Measurements from ENCODE around the gene FOXP1.

FOXP1 gene

DNA sequence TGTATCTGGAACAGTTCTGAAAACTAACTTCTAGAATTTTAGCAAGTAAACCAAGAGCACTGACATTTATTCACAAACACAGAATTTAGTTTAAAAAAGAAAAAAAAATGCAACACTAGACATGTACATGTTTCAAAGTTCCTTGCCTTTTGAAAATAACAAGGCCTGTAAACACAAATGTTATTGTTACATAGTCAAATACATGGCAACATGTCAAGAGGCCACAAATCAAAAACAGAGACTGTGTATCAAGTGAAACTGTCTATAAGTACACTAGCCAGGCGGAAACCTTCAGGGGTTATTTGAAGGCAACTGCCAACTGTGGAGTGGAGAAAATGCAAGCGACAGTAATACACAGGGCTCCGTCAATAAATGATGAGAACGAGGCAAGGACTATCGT, 547.6 kb downstream of the FOXP1 start:
- DNase-seq, result no peak
- Mint-ChIP-seq H3K9me3 (no peaks in the 10 kb centered on the region), H3K27ac (peak overlapping the region; percentile 87), H3K4me1 (ENCODE audit: low read depth) (peaks cover 97% of the 10 kb centered on the region), H3K36me3 (ENCODE audit: low read depth) (peaks cover 99% of the 10 kb centered on the region), H3K27me3 (no peaks in the 10 kb centered on the region), H3K4me3 (no peak overlapping the region)

DNA sequence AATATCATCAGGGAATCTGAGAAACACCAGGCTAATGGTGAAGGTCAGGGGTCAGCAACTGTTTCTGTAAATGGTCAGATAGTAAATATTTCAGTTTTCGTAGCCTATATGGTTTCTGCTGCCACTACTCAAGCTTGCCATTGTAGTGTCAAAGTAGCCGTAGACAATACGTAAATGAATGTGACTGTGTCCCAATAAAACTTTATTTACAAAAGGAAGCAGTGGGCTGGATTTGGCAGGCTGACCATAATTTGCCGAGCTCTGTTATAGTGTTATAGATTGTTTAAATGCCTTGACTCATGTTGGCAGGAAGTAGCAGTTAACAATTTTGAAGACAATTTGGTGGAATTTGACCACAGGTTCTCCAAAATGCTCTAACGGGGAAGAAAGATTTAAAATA, 548.2 kb downstream of the FOXP1 start:
- peak overlapping the region; percentile 87 for H3K27ac Mint-ChIP-seq
- DNase-seq, result no peak
- peaks cover 99% of the 10 kb centered on the region for H3K36me3 Mint-ChIP-seq (ENCODE audit: low read depth)
- no peaks in the 10 kb centered on the region for H3K27me3 Mint-ChIP-seq
- H3K4me1 Mint-ChIP-seq (ENCODE audit: low read depth), result peaks cover 97% of the 10 kb centered on the region
- no peak overlapping the region for H3K4me3 Mint-ChIP-seq
- no peaks in the 10 kb centered on the region for H3K9me3 Mint-ChIP-seq

DNA sequence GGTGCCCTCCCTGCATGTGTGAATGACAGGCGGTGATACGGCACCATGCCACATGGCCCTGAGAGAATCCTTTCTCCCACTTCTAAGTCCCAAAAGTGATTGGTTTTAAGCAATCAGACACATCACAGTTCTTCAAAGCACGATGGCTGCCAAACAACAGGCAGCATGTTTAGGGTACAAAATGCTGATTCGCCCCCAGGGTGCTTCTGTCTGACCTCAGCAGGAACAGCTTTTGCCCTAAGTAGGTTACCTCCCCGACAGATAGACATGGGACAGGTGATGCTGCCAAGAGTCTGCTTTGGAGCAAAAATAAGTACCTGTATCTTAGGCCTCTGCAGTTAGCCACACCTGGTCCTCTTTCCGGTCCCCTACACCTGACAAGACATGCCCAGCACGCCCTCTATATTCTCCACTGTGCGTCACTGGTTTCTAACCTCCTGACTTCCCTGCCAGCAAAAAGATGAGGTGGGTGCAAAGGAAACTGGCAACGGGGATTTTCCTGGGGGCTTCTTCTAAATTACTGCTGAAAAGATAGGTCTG, 549.8 kb downstream of the FOXP1 start:
- no peak for DNase-seq
- H3K27me3 Mint-ChIP-seq, result no peaks in the 10 kb centered on the region
- H3K27ac Mint-ChIP-seq, result peak overlapping the region; percentile 60
- H3K4me1 Mint-ChIP-seq (ENCODE audit: low read depth), result peaks cover 94% of the 10 kb centered on the region
- no peak overlapping the region for H3K4me3 Mint-ChIP-seq
- peaks cover 99% of the 10 kb centered on the region for H3K36me3 Mint-ChIP-seq (ENCODE audit: low read depth)
- H3K9me3 Mint-ChIP-seq, result no peaks in the 10 kb centered on the region

DNA sequence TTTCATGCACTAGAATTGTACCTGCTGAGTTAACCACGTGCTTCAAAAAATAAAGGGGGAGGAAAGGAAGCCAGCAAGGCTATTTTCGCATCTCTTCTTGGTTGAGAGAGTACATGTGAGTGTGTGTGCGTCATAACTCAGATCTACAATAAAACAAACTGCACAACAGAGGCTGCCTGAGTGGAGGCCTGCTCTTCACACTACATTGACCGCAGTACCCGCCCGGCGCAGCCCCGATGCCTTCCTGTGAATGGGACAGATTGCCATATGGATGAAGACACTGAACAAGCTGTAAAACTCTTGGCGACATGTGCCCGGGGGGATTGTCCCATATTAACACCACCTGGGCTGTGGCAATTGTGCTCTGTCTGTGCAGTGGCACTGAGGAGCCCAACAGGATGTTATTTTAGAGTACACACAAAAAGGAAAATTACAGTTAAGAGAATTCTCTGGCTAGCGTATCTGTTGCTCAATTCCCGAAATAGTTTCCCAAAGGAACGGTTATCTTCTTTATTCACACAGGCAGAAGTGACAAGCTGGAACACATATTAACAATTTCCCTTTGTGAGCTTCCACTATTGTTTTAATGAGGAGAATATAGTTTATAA, 551.5 kb downstream of the FOXP1 start:
- H3K4me1 Mint-ChIP-seq (ENCODE audit: low read depth), result peaks cover 92% of the 10 kb centered on the region
- H3K4me3 Mint-ChIP-seq, result no peak overlapping the region

DNA sequence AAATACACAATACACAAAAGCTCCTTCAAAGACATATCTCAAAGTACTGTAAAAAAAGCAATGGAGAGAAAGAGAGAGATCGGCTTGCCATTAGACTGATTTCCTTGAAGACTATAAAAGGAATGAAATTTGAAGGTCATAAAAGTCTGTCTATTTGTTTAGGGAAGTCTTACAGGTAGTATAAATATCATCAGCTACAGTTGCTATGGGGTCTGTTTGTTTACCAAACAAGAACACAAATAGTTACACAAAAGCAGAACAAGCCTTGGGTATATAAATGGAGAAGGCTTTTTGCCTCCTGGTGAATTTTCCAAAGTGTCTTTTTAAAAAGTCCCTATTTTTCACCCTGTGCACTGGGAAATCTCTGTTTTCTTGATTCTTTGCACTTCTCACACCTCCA, 552.3 kb downstream of the FOXP1 start:
- H3K4me3 Mint-ChIP-seq, result peak overlapping the region; percentile 3
- H3K9me3 Mint-ChIP-seq, result no peaks in the 10 kb centered on the region
- peaks cover 92% of the 10 kb centered on the region for H3K4me1 Mint-ChIP-seq (ENCODE audit: low read depth)
- H3K36me3 Mint-ChIP-seq (ENCODE audit: low read depth), result peaks cover 95% of the 10 kb centered on the region
- no peak for DNase-seq
- H3K27me3 Mint-ChIP-seq, result no peaks in the 10 kb centered on the region
- H3K27ac Mint-ChIP-seq, result peak overlapping the region; percentile 87

More for the DNA sequence above, 551.5 kb downstream of the FOXP1 start:
- Mint-ChIP-seq H3K36me3 (ENCODE audit: low read depth) (peaks cover 95% of the 10 kb centered on the region), H3K27ac (peak overlapping the region; percentile 87), H3K27me3 (no peaks in the 10 kb centered on the region), H3K9me3 (no peaks in the 10 kb centered on the region)
- no peak for DNase-seq

DNA sequence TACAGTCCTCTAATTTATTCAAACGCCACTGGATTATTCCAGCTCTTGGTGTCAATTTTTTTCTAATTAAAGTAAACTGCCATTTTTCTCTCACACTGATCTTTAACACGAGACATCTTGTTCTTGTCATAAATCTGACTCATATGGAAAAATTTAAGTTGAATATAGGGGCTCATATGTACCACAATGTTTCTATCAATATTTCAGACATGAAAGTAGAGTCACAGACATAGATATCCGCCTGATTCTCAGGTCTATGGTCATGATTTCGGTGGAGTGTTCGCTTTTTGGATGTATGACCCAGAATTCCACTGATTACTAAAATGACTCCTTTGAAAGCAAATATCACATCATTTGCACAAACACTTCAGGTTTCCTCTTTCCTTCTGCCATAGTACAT, 552.8 kb downstream of the FOXP1 start:
- peaks cover 95% of the 10 kb centered on the region for H3K36me3 Mint-ChIP-seq (ENCODE audit: low read depth)
- H3K27me3 Mint-ChIP-seq, result no peaks in the 10 kb centered on the region
- no peak for DNase-seq
- peak overlapping the region; percentile 0 for H3K4me3 Mint-ChIP-seq
- no peaks in the 10 kb centered on the region for H3K9me3 Mint-ChIP-seq
- H3K27ac Mint-ChIP-seq, result peak overlapping the region; percentile 87
- peaks cover 92% of the 10 kb centered on the region for H3K4me1 Mint-ChIP-seq (ENCODE audit: low read depth)

DNA sequence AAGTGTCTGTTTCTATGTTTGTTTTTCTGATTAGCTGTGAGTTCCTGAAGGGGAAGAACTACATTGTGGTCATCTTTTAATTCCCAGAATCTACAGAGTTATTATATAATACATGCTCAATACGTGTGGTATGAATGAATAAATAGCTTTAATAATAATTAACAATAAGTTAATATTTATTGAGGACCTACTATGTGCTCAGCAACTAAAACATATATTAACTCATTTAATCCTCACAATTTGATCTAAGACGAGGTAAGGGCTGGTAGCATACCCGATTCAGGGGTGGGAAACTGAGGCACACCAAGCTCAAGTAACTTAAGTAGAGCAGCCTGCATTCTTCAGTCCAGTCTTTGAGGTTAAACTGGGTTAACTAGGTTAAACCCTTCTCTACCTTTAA, 553.8 kb downstream of the FOXP1 start:
- Mint-ChIP-seq H3K27me3 (no peaks in the 10 kb centered on the region), H3K36me3 (ENCODE audit: low read depth) (peaks cover 95% of the 10 kb centered on the region), H3K9me3 (no peaks in the 10 kb centered on the region), H3K4me1 (ENCODE audit: low read depth) (peaks cover 92% of the 10 kb centered on the region), H3K27ac (peak overlapping the region; percentile 87), H3K4me3 (no peak overlapping the region)
- no peak for DNase-seq

DNA sequence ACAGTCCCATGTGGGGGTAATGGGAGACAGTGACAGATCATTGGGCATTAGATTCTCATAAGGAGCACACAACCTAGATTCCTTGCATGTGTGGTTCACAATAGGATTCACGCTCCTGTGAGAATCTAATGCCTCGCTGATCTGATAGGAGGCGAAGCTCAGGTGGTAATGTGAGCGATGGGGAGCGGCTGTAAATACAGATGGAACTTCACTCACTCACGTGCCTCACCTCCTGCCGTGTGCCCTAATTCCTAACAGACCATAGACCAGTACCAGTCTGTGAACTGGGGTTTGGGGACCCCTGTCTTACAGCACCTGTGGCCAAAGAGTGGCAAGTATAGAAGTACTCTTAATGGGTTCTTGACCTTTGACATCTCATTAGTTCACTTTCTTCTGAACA, 554.7 kb downstream of the FOXP1 start:
- H3K4me3 Mint-ChIP-seq, result no peak overlapping the region
- DNase-seq, result no peak
- peaks cover 93% of the 10 kb centered on the region for H3K4me1 Mint-ChIP-seq (ENCODE audit: low read depth)
- H3K27me3 Mint-ChIP-seq, result no peaks in the 10 kb centered on the region
- peak overlapping the region; percentile 84 for H3K27ac Mint-ChIP-seq
- no peaks in the 10 kb centered on the region for H3K9me3 Mint-ChIP-seq
- peaks cover 95% of the 10 kb centered on the region for H3K36me3 Mint-ChIP-seq (ENCODE audit: low read depth)

DNA sequence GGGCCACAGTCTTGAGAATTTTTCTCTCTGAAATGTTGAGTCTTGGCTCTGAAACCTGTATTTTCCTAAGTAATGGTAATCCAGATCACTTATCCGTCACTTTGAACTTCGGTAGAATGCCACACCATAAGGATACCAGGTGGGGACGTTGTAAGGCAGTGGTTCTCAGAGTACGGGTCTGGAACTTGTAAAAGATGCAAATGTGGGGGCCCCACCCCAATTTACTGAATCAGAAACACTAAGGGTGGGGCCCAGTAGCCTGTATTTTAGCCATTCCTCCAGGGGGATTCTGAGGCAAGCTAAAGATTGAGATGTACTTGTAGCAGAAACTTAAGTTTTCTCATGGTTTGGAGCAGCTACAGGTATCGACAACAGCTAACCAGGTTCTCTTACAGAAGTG, 555.3 kb downstream of the FOXP1 start:
- Mint-ChIP-seq H3K4me3 (no peak overlapping the region), H3K27ac (peak overlapping the region; percentile 66), H3K4me1 (ENCODE audit: low read depth) (peaks cover 93% of the 10 kb centered on the region), H3K27me3 (no peaks in the 10 kb centered on the region), H3K9me3 (no peaks in the 10 kb centered on the region), H3K36me3 (ENCODE audit: low read depth) (peaks cover 95% of the 10 kb centered on the region)
- no peak for DNase-seq

DNA sequence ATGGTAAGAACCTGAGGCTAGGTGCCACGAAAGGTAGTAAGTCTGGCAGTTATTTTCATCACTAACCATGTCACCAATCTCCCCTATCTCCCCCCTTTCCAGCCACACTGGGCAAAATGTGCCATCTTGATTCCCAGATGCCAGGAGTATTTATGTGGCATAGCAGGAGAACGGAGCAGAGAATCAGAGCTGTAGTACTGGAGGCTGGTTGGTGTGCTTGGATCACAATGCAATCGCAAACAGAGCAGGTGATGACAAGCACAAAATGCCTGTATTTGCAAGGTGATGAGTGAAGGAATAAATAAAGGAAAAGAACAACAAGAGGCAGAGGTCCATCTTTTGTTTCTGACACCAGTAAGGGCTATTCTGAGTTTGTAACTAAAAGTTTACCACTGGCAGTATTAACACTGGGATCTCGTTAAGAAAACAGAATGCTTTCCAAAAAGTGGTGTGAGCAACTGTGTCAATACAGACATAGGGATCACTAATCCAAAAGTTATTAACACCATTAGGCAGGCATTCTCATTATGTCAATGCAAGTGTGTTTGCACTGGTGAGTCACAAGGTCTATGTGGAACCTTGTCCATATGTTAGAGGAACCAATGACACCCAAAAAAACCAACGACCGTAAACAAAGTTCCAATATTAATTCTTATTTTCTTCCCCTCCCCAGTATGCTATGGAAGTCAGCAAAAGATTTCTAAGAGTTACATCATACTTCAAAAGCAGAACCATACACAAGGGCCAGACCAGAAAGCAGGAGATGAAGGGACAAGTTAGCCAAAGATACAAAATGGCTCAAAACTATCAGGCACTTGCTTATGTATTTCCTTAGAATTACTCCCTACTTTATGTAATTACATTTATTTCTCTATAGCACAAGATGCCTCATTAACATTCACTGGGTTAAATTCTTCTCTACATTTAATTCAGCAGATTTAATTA, 556.6 kb downstream of the FOXP1 start:
- H3K36me3 Mint-ChIP-seq (ENCODE audit: low read depth), result peaks cover 93% of the 10 kb centered on the region

DNA sequence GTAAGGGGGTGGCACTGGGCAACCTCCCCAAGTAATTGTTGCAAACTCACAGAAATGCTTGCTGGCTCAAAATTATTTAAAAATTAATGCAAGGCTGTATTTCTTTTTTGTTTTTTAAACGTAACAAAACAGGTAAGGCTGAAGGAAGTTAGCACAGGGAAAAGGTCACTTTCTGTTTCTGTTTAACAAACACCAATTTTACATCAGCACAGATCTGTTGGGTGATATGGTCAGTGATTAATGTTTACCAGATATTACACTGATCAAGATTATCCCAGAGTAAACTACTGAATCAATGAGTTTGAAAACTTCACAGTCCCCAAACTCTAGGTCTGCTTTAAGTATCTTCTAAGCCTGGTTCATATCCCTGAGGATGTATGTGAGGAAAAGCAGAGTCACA, 558.0 kb downstream of the FOXP1 start:
- no peaks in the 10 kb centered on the region for H3K27me3 Mint-ChIP-seq
- no peak overlapping the region for H3K4me3 Mint-ChIP-seq
- no peaks in the 10 kb centered on the region for H3K9me3 Mint-ChIP-seq
- H3K4me1 Mint-ChIP-seq (ENCODE audit: low read depth), result peaks cover 91% of the 10 kb centered on the region
- peaks cover 93% of the 10 kb centered on the region for H3K36me3 Mint-ChIP-seq (ENCODE audit: low read depth)
- no peak for DNase-seq
- peak overlapping the region; percentile 74 for H3K27ac Mint-ChIP-seq

More for the DNA sequence above, 556.6 kb downstream of the FOXP1 start:
- no peaks in the 10 kb centered on the region for H3K27me3 Mint-ChIP-seq
- H3K27ac Mint-ChIP-seq, result peak overlapping the region; percentile 74
- no peak overlapping the region for H3K4me3 Mint-ChIP-seq
- no peak for DNase-seq
- H3K4me1 Mint-ChIP-seq (ENCODE audit: low read depth), result peaks cover 91% of the 10 kb centered on the region
- H3K9me3 Mint-ChIP-seq, result no peaks in the 10 kb centered on the region

DNA sequence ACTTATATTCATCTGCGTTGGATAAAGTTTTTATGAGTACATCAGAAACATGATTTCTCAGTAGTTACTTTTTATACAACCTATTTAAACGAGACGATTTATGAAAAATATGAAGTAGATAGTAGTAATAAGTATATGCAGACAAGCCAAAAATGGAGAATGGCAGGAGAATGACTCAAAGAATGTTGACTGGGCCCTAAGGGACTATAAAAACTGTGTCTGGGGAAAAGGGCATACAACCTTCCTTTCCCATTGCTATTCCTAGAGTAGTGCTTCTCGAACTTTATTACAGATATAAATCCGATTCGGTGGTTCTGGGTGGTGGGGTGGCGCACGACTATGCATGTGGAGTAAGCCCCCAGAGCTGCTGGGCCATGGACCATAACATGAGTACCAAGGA, 558.5 kb downstream of the FOXP1 start:
- H3K4me1 Mint-ChIP-seq (ENCODE audit: low read depth), result peaks cover 89% of the 10 kb centered on the region
- no peaks in the 10 kb centered on the region for H3K27me3 Mint-ChIP-seq
- no peaks in the 10 kb centered on the region for H3K9me3 Mint-ChIP-seq
- no peak overlapping the region for H3K4me3 Mint-ChIP-seq
- H3K27ac Mint-ChIP-seq, result peak overlapping the region; percentile 74
- no peak for DNase-seq
- peaks cover 91% of the 10 kb centered on the region for H3K36me3 Mint-ChIP-seq (ENCODE audit: low read depth)

DNA sequence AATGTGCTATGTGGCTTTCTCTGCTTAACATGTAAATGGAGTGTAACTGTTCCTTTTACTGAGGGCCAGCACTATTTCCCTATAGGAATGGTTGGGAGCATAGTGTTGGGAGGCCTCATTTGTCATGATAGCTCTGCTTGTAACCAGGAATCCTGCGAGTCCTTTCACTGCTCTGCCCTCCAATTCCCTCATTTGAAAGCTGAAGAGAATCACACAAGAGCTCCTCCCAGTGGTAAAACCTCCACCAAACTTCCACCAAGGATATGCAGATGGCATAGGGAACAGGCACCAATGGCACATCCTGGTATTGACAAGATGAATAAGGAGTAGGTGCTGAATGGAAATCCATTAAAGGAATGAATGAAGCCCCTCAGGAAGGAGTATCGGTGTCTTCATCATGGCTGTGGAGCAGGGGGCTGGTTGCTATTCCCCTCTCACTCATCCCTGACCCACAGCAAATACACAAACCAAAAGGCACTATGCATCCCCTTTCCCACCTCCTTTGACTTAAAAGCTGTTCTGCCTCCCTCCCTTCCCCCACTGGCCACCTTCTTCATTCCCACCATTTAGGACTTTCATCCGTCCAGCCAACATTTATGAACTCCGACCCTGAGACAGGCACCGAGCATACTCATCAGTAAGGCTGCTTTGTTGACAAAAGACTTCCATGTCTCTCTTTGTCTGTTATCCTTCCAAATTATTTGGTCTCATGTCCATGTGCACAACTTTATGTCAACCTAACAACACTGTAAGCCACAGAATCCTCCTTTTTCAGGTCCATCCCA, 560.8 kb downstream of the FOXP1 start:
- no peaks in the 10 kb centered on the region for H3K27me3 Mint-ChIP-seq
- DNase-seq, result no peak
- H3K36me3 Mint-ChIP-seq (ENCODE audit: low read depth), result peaks cover 91% of the 10 kb centered on the region
- no peak overlapping the region for H3K4me3 Mint-ChIP-seq
- peak overlapping the region; percentile 68 for H3K27ac Mint-ChIP-seq
- peaks cover 87% of the 10 kb centered on the region for H3K4me1 Mint-ChIP-seq (ENCODE audit: low read depth)
- H3K9me3 Mint-ChIP-seq, result no peaks in the 10 kb centered on the region

DNA sequence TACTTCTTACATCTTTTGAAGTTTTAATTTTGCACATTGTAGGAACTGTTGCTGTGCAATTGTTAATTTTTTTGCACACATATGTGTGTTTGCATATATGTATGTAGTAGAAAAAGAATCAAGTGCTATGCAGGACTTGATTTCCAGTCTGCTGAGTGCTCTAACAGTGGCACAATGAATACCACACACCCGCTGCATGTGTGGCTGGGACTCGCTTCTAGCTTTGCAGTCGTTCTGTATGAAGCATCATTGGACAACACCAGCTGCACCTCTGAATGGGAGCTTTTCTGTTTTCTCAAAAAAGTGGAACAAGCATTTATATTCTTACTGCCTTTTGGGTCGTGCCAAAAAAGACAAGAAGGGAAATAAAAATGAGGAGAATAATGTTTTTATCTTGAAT, 564.7 kb downstream of the FOXP1 start:
- H3K27me3 Mint-ChIP-seq, result no peaks in the 10 kb centered on the region
- H3K9me3 Mint-ChIP-seq, result peaks cover 7% of the 10 kb centered on the region
- H3K27ac Mint-ChIP-seq, result peak overlapping the region; percentile 83
- DNase-seq, result no peak
- H3K4me1 Mint-ChIP-seq (ENCODE audit: low read depth), result peaks cover 77% of the 10 kb centered on the region
- no peak overlapping the region for H3K4me3 Mint-ChIP-seq
- H3K36me3 Mint-ChIP-seq (ENCODE audit: low read depth), result peaks cover 91% of the 10 kb centered on the region
